GM23338 (cell line): ENCODE results near the gene SEMA6D. TPM values are rescaled to one million over a fixed set of nuclear protein-coding genes. Genes with fewer than 3 reads are reported as not detected.

Experiments
- ATAC-seq: fragments of 200-7000 bp; cut with Tn5 transposase; 3 replicates; pipeline ENCODE4 v1.9.1; 2020
- DNase-seq: peaks from one replicate; pipeline ENCODE4 v3.0.0-alpha.2; 2015; ENCODE audit warnings: low spot score
- H2AFZ ChIP-seq: fragments of 200-600 bp; sonication (generic); 2 replicates; pipeline ENCODE4 v1.8.0; 2016; ENCODE audit warnings: antibody characterized with exemption, mild to moderate bottlenecking, moderate library complexity
- H3F3A ChIP-seq: fragments of 200-600 bp; sonication (generic); replicated peaks from 2 replicates; pipeline ENCODE4 v1.8.0; 2017; ENCODE audit warnings: antibody characterized with exemption, mixed run types, low read depth
- H3K27ac ChIP-seq: fragments of 200-600 bp; sonication (generic); 2 replicates; pipeline ENCODE4 v1.6.1; 2016; ENCODE audit warnings: low read depth
- H3K27me3 ChIP-seq: fragments of 200-600 bp; sonication (generic); 2 replicates; pipeline ENCODE4 v1.8.0; 2016; ENCODE audit warnings: mild to moderate bottlenecking, mixed run types, moderate library complexity; ENCODE audit not compliant: insufficient read depth
- H3K36me3 ChIP-seq: fragments of 200-600 bp; sonication (generic); 2 replicates; pipeline ENCODE4 v1.8.0; 2016; ENCODE audit warnings: mild to moderate bottlenecking; ENCODE audit not compliant: insufficient read depth
- H3K4me1 ChIP-seq: fragments of 200-600 bp; sonication (generic); 2 replicates; pipeline ENCODE4 v1.8.0; 2016; ENCODE audit warnings: mild to moderate bottlenecking, moderate library complexity; ENCODE audit not compliant: insufficient read depth
- H3K4me2 ChIP-seq: fragments of 200-600 bp; sonication (generic); 2 replicates; pipeline ENCODE4 v1.7.1; 2017; ENCODE audit warnings: mixed run types
- H3K4me3 ChIP-seq: fragments of 200-600 bp; sonication (generic); 2 replicates; pipeline ENCODE4 v1.6.1; 2016; ENCODE audit warnings: mixed run types
- H3K79me2 ChIP-seq: fragments of 200-600 bp; sonication (generic); replicated peaks from 2 replicates; pipeline ENCODE4 v1.8.0; 2017; ENCODE audit warnings: mild to moderate bottlenecking; ENCODE audit not compliant: insufficient read depth
- H3K9me2 ChIP-seq: fragments of 200-600 bp; sonication (generic); 2 replicates; pipeline ENCODE4 v1.8.0; 2017; ENCODE audit not compliant: insufficient read depth
- H4K20me1 ChIP-seq: fragments of 200-600 bp; sonication (generic); replicated peaks from 2 replicates; pipeline ENCODE4 v1.8.0; 2017; ENCODE audit warnings: mild to moderate bottlenecking; ENCODE audit not compliant: insufficient read depth
- H3K27ac Mint-ChIP-seq: 2 replicates; pipeline ENCODE4 v1.8.0; 2020; ENCODE audit warnings: inconsistent platforms, mild to moderate bottlenecking, moderate library complexity, mixed read lengths
- H3K27me3 Mint-ChIP-seq: 3 replicates; pipeline ENCODE4 v1.8.0; 2022; ENCODE audit warnings: low read depth, mild to moderate bottlenecking, moderate library complexity, mixed read lengths, inconsistent platforms; ENCODE audit not compliant: insufficient read depth, poor library complexity
- H3K36me3 Mint-ChIP-seq: 3 replicates; pipeline ENCODE4 v1.8.0; 2021; ENCODE audit warnings: low read depth, mild to moderate bottlenecking, inconsistent platforms, moderate library complexity, mixed read lengths
- H3K4me1 Mint-ChIP-seq: 3 replicates; pipeline ENCODE4 v1.8.0; 2020; ENCODE audit warnings: mild to moderate bottlenecking, inconsistent platforms, mixed read lengths
- H3K4me3 Mint-ChIP-seq: 3 replicates; pipeline ENCODE4 v1.8.0; 2021; ENCODE audit warnings: moderate library complexity, mild to moderate bottlenecking, inconsistent platforms, mixed read lengths
- H3K9me3 Mint-ChIP-seq: 3 replicates; pipeline ENCODE4 v1.8.0; 2020; ENCODE audit warnings: moderate library complexity, mild to moderate bottlenecking, inconsistent platforms, mixed read lengths
- CREB1 ChIP-seq: fragments of 250-450 bp; sonication (Bioruptor Pico); IDR thresholded peaks from 2 replicates; pipeline ENCODE4 v1.5.0; 2020; ENCODE audit warnings: low read depth, mild to moderate bottlenecking, moderate library complexity
- EZH2phosphoT487 ChIP-seq: fragments of 200-600 bp; sonication (generic); IDR thresholded peaks from one replicate; pipeline ENCODE4 v1.8.1; 2018; ENCODE audit warnings: antibody characterized with exemption; ENCODE audit not compliant: unreplicated experiment
- JUNB ChIP-seq: IDR thresholded peaks from one replicate; pipeline ENCODE4 v1.6.1; 2016; ENCODE audit warnings: antibody characterized with exemption; ENCODE audit not compliant: unreplicated experiment
- NANOG ChIP-seq: IDR thresholded peaks from 2 replicates; pipeline ENCODE4 v1.6.1; 2016; ENCODE audit warnings: antibody characterized with exemption, borderline replicate concordance
- POLR2AphosphoS5 ChIP-seq: IDR thresholded peaks from 2 replicates; pipeline ENCODE4 v1.6.1; 2016; ENCODE audit warnings: antibody characterized with exemption, low read depth
- STAT1 ChIP-seq: IDR thresholded peaks from one replicate; pipeline ENCODE4 v1.6.1; 2016; ENCODE audit warnings: antibody characterized with exemption; ENCODE audit not compliant: unreplicated experiment
- ZNF114 ChIP-seq: fragments of 250-450 bp; sonication (Bioruptor Pico); IDR thresholded peaks from 2 replicates; pipeline ENCODE4 v1.5.0; 2020; ENCODE audit warnings: mild to moderate bottlenecking, moderate library complexity
- ZNF331 ChIP-seq: fragments of 250-450 bp; sonication (Bioruptor Pico); IDR thresholded peaks from 2 replicates; pipeline ENCODE4 v1.5.0; 2020; ENCODE audit warnings: low read depth, mild to moderate bottlenecking, moderate library complexity
- polyA plus RNA-seq: library from polyadenylated mRNA; unstranded; fragments of >200 nt; fragmentation: Nextera tagmentation; extraction: Ambion mirVana; gene quantifications from 2 replicates; pipeline ENCODE4 v1.2.1, GENCODE V29; 2016
- total RNA-seq: library from RNA; depleted of rRNA; stranded (reverse); fragments of >200 nt; shearing (Covaris generic); gene quantifications from 2 replicates; pipeline ENCODE4 v1.2.3, GENCODE V29; 2014
- TF ChIP-seq, protein P1 (sequence below): fragments of 250-450 bp; sonication (Bioruptor Pico); IDR thresholded peaks from 2 replicates; pipeline ENCODE4 v1.5.0; 2020; ENCODE audit warnings: mild to moderate bottlenecking, moderate library complexity
- TF ChIP-seq, protein P2 (sequence below), 2 experiments: fragments of 200-600 bp in 1 of 2; sonication (generic) in 1 of 2; conservative IDR thresholded peaks; 2 replicates each; pipeline versions ENCODE4 v1.5.1 to v1.6.1; 2016 to 2017; ENCODE audit warnings: antibody characterized with exemption in 2 of 2, low read depth in 2 of 2, mild to moderate bottlenecking in 2 of 2, moderate library complexity in 1 of 2
- TF ChIP-seq, protein P3 (sequence below): IDR thresholded peaks from 2 replicates; pipeline ENCODE4 v1.6.1; 2016; ENCODE audit warnings: antibody characterized with exemption

The SEMA6D gene
- total and polyA plus RNA-seq, 2 experiments from 2014 or later: 0.37 to 0.97 TPM

DNA sequence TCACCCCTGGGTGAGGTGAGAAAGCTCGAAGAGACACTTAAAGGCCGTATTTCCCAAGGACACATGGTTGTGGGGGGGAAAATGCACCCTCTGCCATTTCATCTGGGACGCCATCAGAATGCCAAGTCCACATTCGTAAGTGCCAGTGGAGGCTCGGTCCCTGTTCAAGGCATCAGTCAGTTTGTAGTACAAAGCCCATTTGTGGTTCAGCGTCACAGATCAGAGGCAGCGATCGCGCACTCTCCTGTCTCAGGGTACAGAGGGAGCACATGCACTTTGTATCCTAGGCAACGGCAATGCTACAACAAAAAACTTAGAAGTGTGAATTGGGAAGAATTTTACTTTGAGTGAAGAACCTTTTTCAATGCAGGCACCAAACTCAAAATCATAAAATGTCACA lies 27.2 kb downstream of the SEMA6D start:
- Histone ChIP-seq H4K20me1 (no peaks in the 10 kb centered on the region), H3K4me3 (no peak overlapping the region), H3K4me1 (peaks cover 19% of the 10 kb centered on the region), H3K27ac (no peak overlapping the region), H3K9me2 (0 out of 2 replicates have a peak, but pooled peaks cover 5% of the 10 kb centered on the region), H3K4me2 (no peak overlapping the region), H2AFZ (no peak overlapping the region), H3K36me3 (no peaks in the 10 kb centered on the region), H3K27me3 (peaks cover 50% of the 10 kb centered on the region), H3F3A (no peaks in the 10 kb centered on the region), H3K79me2 (no peaks in the 10 kb centered on the region; the same call in 1 of the 2 replicates)
- H3K4me1 Mint-ChIP-seq: peaks cover 23% of the 10 kb centered on the region
- no peaks in the 10 kb centered on the region for H3K36me3 Mint-ChIP-seq
- no peaks in the 10 kb centered on the region for H3K9me3 Mint-ChIP-seq
- no peak overlapping the region for H3K27ac Mint-ChIP-seq
- peaks cover 11% of the 10 kb centered on the region for H3K27me3 Mint-ChIP-seq
- no peak overlapping the region for H3K4me3 Mint-ChIP-seq
- DNase-seq (no peak), ATAC-seq (no peak)
- TF ChIP-seq, protein P1, sequence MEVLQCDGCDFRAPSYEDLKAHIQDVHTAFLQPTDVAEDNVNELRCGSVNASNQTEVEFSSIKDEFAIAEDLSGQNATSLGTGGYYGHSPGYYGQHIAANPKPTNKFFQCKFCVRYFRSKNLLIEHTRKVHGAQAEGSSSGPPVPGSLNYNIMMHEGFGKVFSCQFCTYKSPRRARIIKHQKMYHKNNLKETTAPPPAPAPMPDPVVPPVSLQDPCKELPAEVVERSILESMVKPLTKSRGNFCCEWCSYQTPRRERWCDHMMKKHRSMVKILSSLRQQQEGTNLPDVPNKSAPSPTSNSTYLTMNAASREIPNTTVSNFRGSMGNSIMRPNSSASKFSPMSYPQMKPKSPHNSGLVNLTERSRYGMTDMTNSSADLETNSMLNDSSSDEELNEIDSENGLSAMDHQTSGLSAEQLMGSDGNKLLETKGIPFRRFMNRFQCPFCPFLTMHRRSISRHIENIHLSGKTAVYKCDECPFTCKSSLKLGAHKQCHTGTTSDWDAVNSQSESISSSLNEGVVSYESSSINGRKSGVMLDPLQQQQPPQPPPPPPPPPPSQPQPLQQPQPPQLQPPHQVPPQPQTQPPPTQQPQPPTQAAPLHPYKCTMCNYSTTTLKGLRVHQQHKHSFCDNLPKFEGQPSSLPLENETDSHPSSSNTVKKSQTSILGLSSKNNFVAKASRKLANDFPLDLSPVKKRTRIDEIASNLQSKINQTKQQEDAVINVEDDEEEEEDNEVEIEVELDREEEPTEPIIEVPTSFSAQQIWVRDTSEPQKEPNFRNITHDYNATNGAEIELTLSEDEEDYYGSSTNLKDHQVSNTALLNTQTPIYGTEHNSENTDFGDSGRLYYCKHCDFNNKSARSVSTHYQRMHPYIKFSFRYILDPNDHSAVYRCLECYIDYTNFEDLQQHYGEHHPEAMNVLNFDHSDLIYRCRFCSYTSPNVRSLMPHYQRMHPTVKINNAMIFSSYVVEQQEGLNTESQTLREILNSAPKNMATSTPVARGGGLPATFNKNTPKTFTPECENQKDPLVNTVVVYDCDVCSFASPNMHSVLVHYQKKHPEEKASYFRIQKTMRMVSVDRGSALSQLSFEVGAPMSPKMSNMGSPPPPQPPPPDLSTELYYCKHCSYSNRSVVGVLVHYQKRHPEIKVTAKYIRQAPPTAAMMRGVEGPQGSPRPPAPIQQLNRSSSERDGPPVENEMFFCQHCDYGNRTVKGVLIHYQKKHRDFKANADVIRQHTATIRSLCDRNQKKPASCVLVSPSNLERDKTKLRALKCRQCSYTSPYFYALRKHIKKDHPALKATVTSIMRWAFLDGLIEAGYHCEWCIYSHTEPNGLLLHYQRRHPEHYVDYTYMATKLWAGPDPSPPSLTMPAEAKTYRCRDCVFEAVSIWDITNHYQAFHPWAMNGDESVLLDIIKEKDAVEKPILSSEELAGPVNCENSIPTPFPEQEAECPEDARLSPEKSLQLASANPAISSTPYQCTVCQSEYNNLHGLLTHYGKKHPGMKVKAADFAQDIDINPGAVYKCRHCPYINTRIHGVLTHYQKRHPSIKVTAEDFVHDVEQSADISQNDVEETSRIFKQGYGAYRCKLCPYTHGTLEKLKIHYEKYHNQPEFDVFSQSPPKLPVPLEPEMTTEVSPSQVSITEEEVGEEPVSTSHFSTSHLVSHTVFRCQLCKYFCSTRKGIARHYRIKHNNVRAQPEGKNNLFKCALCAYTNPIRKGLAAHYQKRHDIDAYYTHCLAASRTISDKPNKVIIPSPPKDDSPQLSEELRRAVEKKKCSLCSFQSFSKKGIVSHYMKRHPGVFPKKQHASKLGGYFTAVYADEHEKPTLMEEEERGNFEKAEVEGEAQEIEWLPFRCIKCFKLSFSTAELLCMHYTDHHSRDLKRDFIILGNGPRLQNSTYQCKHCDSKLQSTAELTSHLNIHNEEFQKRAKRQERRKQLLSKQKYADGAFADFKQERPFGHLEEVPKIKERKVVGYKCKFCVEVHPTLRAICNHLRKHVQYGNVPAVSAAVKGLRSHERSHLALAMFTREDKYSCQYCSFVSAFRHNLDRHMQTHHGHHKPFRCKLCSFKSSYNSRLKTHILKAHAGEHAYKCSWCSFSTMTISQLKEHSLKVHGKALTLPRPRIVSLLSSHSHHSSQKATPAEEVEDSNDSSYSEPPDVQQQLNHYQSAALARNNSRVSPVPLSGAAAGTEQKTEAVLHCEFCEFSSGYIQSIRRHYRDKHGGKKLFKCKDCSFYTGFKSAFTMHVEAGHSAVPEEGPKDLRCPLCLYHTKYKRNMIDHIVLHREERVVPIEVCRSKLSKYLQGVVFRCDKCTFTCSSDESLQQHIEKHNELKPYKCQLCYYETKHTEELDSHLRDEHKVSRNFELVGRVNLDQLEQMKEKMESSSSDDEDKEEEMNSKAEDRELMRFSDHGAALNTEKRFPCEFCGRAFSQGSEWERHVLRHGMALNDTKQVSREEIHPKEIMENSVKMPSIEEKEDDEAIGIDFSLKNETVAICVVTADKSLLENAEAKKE (CRISPR knock-in tag): no peak
- TF ChIP-seq CREB1 (CRISPR knock-in tag) (no peak), ZNF114 (CRISPR knock-in tag) (no peak), EZH2phosphoT487 (no peak), NANOG (no peak), STAT1 (no peak), ZNF331 (CRISPR knock-in tag) (no peak), POLR2AphosphoS5 (no peak), JUNB (no peak)
- TF ChIP-seq, protein P2, sequence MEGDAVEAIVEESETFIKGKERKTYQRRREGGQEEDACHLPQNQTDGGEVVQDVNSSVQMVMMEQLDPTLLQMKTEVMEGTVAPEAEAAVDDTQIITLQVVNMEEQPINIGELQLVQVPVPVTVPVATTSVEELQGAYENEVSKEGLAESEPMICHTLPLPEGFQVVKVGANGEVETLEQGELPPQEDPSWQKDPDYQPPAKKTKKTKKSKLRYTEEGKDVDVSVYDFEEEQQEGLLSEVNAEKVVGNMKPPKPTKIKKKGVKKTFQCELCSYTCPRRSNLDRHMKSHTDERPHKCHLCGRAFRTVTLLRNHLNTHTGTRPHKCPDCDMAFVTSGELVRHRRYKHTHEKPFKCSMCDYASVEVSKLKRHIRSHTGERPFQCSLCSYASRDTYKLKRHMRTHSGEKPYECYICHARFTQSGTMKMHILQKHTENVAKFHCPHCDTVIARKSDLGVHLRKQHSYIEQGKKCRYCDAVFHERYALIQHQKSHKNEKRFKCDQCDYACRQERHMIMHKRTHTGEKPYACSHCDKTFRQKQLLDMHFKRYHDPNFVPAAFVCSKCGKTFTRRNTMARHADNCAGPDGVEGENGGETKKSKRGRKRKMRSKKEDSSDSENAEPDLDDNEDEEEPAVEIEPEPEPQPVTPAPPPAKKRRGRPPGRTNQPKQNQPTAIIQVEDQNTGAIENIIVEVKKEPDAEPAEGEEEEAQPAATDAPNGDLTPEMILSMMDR (conservative IDR thresholded peaks at IDR 0.05; ENCODE audit: low read depth in 2 of 2): no peak
- TF ChIP-seq, protein P3, sequence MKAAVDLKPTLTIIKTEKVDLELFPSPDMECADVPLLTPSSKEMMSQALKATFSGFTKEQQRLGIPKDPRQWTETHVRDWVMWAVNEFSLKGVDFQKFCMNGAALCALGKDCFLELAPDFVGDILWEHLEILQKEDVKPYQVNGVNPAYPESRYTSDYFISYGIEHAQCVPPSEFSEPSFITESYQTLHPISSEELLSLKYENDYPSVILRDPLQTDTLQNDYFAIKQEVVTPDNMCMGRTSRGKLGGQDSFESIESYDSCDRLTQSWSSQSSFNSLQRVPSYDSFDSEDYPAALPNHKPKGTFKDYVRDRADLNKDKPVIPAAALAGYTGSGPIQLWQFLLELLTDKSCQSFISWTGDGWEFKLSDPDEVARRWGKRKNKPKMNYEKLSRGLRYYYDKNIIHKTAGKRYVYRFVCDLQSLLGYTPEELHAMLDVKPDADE: no peak
